HG02870 (cell line): ENCODE measurements around the gene MMP26.

ENCODE experiments used
- ATAC-seq: cut with Tn5 transposase; IDR thresholded peaks from one replicate; pipeline ENCODE4 v1.9.1; 2021; ENCODE audit warnings: mild to moderate bottlenecking, moderate library complexity; ENCODE audit not compliant: unreplicated experiment

Gene MMP26

GRCh38 chr11:4704054-4704789 lies at the start of gene MMP26:
Gene MMP26 (plus strand): TSS chr11:4704784.
- ATAC-seq: peak; percentile 49

GRCh38 chr11:4658629-4659445 lies 45.7 kb upstream of the MMP26 start:
- ATAC-seq: no peak

- no peak for ATAC-seq
Measured at GRCh38 chr11:4662876-4663275, 41.7 kb upstream of the MMP26 start.

GRCh38 chr11:4664183-4664582 lies 40.4 kb upstream of the MMP26 start:
- ATAC-seq: no peak

- no peak for ATAC-seq
Measured at GRCh38 chr11:4664786-4665185, 39.8 kb upstream of the MMP26 start.

GRCh38 chr11:4665424-4665823 lies 39.2 kb upstream of the MMP26 start:
- no peak for ATAC-seq

- no peak for ATAC-seq
Measured at GRCh38 chr11:4671741-4672140, 32.8 kb upstream of the MMP26 start.

- ATAC-seq: no peak
Measured at GRCh38 chr11:4672470-4672869, 32.1 kb upstream of the MMP26 start.

GRCh38 chr11:4673781-4674180 lies 30.8 kb upstream of the MMP26 start:
- no peak for ATAC-seq

GRCh38 chr11:4677948-4678347 lies 26.6 kb upstream of the MMP26 start:
- no peak for ATAC-seq

- no peak for ATAC-seq
Measured at GRCh38 chr11:4680341-4680740, 24.2 kb upstream of the MMP26 start.

- no peak for ATAC-seq
Measured at GRCh38 chr11:4682623-4683419, 21.8 kb upstream of the MMP26 start.

- no peak for ATAC-seq
Measured at GRCh38 chr11:4684631-4685285, 19.8 kb upstream of the MMP26 start.

- no peak for ATAC-seq
Measured at GRCh38 chr11:4695442-4695841, 9.1 kb upstream of the MMP26 start.

- ATAC-seq: no peak
Measured at GRCh38 chr11:4697585-4697984, 7.0 kb upstream of the MMP26 start, which contains the start of gene OR51E2. Gene OR51E2 (minus strand): TSS chr11:4697853. CDS start chr11:4682711, 15,142 bp downstream.

- ATAC-seq: peak; percentile 92
Measured at GRCh38 chr11:4699697-4700435, 4.7 kb upstream of the MMP26 start.

GRCh38 chr11:4700436-4700820 lies 4.2 kb upstream of the MMP26 start:
- ATAC-seq: no peak

- no peak for ATAC-seq
Measured at GRCh38 chr11:4704790-4705334, 278 bp downstream of the MMP26 start.

GRCh38 chr11:4713241-4713640 lies 8.7 kb downstream of the MMP26 start:
- no peak for ATAC-seq

GRCh38 chr11:4714300-4714699 lies 9.7 kb downstream of the MMP26 start:
- no peak for ATAC-seq
